PC-3 (cell line): ENCODE measurements around the gene DENND2D. TPM values are rescaled to one million over a fixed set of nuclear protein-coding genes. Genes with fewer than 3 reads are reported as not detected.

Experiments
- ATAC-seq: fragments of 200-7000 bp; cut with Tn5 transposase; 2 replicates; pipeline ENCODE4 v1.9.1; 2020; ENCODE audit warnings: mild to moderate bottlenecking, moderate library complexity
- BruUV-seq: library from RNA; stranded (reverse); fragments of 400-500 nt; replicated peaks from 2 replicates; lab custom pipeline; 2021; lab: Mats Ljungman, UMichigan
- CTCF ChIA-PET: fragments of 300-600 bp; sonication (Branson Sonifier 250); formaldehyde crosslinking; loops from one replicate; lab custom pipeline; 2022; ENCODE audit warnings: antibody characterized with exemption; lab: Charles Lee
- POLR2A ChIA-PET: fragments of 300-600 bp; sonication (Branson Sonifier 250); formaldehyde crosslinking; loops from one replicate; lab custom pipeline; 2022; ENCODE audit warnings: antibody characterized with exemption; ENCODE audit not compliant: unreplicated experiment; lab: Charles Lee
- DNase-seq: peaks from one replicate; pipeline ENCODE4 v3.0.0-alpha.2; 2015
- H2AFZ ChIP-seq: fragments of 300-600 bp; sonication (generic); 2 replicates; pipeline ENCODE4 v1.6.0; 2016; ENCODE audit warnings: antibody characterized with exemption, low read length
- H3F3A ChIP-seq: fragments of 300-600 bp; sonication (generic); one replicate; pipeline ENCODE4 v1.6.0; 2017; ENCODE audit warnings: antibody characterized with exemption, low read length, control low read depth, mild to moderate bottlenecking; ENCODE audit not compliant: unreplicated experiment
- H3K27ac ChIP-seq: fragments of 300-600 bp; sonication (generic); 2 replicates; pipeline ENCODE4 v1.5.1; 2016; ENCODE audit warnings: mild to moderate bottlenecking, low read length
- H3K27me3 ChIP-seq: fragments of 300-600 bp; sonication (generic); 2 replicates; pipeline ENCODE4 v1.6.1; 2016; ENCODE audit warnings: low read length, mixed read lengths
- H3K36me3 ChIP-seq: fragments of 300-600 bp; sonication (generic); 2 replicates; pipeline ENCODE4 v1.6.1; 2016; ENCODE audit warnings: low read depth, mixed run types, low read length, mixed read lengths
- H3K4me1 ChIP-seq: fragments of 300-600 bp; sonication (generic); 2 replicates; pipeline ENCODE4 v1.5.1; 2016; ENCODE audit warnings: low read length; ENCODE audit not compliant: insufficient read depth
- H3K4me2 ChIP-seq: fragments of 300-600 bp; sonication (generic); 2 replicates; pipeline ENCODE4 v1.6.0; 2016; ENCODE audit warnings: low read length
- H3K4me3 ChIP-seq: fragments of 300-600 bp; sonication (generic); 2 replicates; pipeline ENCODE4 v1.5.1; 2016; ENCODE audit warnings: mild to moderate bottlenecking, low read length, mixed read lengths
- H3K79me2 ChIP-seq: fragments of 300-600 bp; sonication (generic); 2 replicates; pipeline ENCODE4 v1.6.1; 2017; ENCODE audit warnings: low read length, mixed read lengths
- H3K9ac ChIP-seq: fragments of 300-600 bp; sonication (generic); 2 replicates; pipeline ENCODE4 v1.6.0; 2016; ENCODE audit warnings: mild to moderate bottlenecking, low read length
- H3K9me2 ChIP-seq: fragments of 300-600 bp; sonication (generic); replicated peaks from 2 replicates; pipeline ENCODE4 v1.6.1; 2016; ENCODE audit warnings: mixed run types, low read length, mixed read lengths
- H3K9me3 ChIP-seq: fragments of 300-600 bp; sonication (generic); 2 replicates; pipeline ENCODE4 v1.6.1; 2016; ENCODE audit warnings: low read length, mixed read lengths
- H4K20me1 ChIP-seq: fragments of 300-600 bp; sonication (generic); 2 replicates; pipeline ENCODE4 v1.6.1; 2016; ENCODE audit warnings: low read length, mixed read lengths
- EZH2 ChIP-seq: fragments of 300-600 bp; sonication (generic); IDR thresholded peaks from one replicate; pipeline ENCODE4 v1.6.1; 2017; ENCODE audit warnings: antibody characterized with exemption, mild to moderate bottlenecking, low read length; ENCODE audit not compliant: unreplicated experiment
- EZH2phosphoT487 ChIP-seq: fragments of 300-600 bp; sonication (generic); IDR thresholded peaks from 2 replicates; pipeline ENCODE4 v1.6.1; 2018; ENCODE audit warnings: mild to moderate bottlenecking, antibody characterized with exemption, low read length, borderline replicate concordance
- intact Hi-C: fragments of 100-400 bp; cut with micrococcal nuclease; formaldehyde crosslinking; loops from 2 replicates; pipeline ENCODE4 v1.9.0; 2023
- total RNA-seq: library from RNA; depleted of rRNA; stranded (reverse); fragments of >200 nt; gene quantifications from 2 replicates; pipeline ENCODE4 v1.2.3, GENCODE V29; 2014
- TF ChIP-seq, protein P1 (sequence below): fragments of 300-600 bp; sonication (generic); conservative IDR thresholded peaks from 2 replicates; pipeline ENCODE4 v1.5.1; 2017; ENCODE audit warnings: antibody characterized with exemption, low read depth, mild to moderate bottlenecking, low read length

The DENND2D gene
- total RNA-seq, 1 experiment from 2014 or later, result 4.0 TPM

DNA sequence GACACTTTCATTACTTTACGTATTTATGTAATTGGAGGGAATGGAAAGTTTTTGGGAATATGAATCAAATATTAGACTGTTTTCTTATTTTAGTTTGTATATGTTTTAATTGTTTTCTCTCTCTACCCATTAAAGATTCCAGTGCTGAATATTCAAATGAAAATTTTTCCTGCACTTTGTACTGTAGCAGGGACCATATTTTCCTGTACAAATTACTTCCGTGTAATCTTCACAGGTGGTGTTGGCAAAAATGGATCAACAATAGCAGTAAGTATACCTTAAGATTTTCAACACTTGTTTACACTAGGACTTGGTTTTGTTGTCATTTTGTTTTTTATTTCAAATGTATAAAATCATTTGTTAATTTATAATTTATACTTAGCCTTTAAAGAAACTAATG is 18.4 kb downstream of the DENND2D start:
- H3K4me3 ChIP-seq, result no peak overlapping the region
- no peak for DNase-seq
- no peaks in the 10 kb centered on the region for H3K79me2 ChIP-seq
- ATAC-seq, result no peak
- no peak overlapping the region for H3K4me2 ChIP-seq
- ChIA-PET CTCF (interaction anchor here (0.5 kb wide), 1 partner anchor 152 kb away, joined by 3 read pairs; no protein-coding TSS in a partner anchor), POLR2A (no interaction called here)
- no peaks in the 10 kb centered on the region for H4K20me1 ChIP-seq
- no peak for TF ChIP-seq EZH2phosphoT487
- TF ChIP-seq, protein P1, sequence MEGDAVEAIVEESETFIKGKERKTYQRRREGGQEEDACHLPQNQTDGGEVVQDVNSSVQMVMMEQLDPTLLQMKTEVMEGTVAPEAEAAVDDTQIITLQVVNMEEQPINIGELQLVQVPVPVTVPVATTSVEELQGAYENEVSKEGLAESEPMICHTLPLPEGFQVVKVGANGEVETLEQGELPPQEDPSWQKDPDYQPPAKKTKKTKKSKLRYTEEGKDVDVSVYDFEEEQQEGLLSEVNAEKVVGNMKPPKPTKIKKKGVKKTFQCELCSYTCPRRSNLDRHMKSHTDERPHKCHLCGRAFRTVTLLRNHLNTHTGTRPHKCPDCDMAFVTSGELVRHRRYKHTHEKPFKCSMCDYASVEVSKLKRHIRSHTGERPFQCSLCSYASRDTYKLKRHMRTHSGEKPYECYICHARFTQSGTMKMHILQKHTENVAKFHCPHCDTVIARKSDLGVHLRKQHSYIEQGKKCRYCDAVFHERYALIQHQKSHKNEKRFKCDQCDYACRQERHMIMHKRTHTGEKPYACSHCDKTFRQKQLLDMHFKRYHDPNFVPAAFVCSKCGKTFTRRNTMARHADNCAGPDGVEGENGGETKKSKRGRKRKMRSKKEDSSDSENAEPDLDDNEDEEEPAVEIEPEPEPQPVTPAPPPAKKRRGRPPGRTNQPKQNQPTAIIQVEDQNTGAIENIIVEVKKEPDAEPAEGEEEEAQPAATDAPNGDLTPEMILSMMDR, result no peak
- TF ChIP-seq EZH2, result no peak
- H3K36me3 ChIP-seq, result peaks cover 20% of the 10 kb centered on the region
- intact Hi-C loops, result no loop called here
- no peak overlapping the region for H2AFZ ChIP-seq
- BruUV-seq, result no TSS peak
- H3K9ac ChIP-seq, result no peak overlapping the region
- H3K4me1 ChIP-seq, result no peaks in the 10 kb centered on the region
- no peaks in the 10 kb centered on the region for H3F3A ChIP-seq
- no peaks in the 10 kb centered on the region for H3K27me3 ChIP-seq
- no peaks in the 10 kb centered on the region for H3K9me2 ChIP-seq
- H3K9me3 ChIP-seq, result no peaks in the 10 kb centered on the region
- H3K27ac ChIP-seq, result no peak overlapping the region

DNA sequence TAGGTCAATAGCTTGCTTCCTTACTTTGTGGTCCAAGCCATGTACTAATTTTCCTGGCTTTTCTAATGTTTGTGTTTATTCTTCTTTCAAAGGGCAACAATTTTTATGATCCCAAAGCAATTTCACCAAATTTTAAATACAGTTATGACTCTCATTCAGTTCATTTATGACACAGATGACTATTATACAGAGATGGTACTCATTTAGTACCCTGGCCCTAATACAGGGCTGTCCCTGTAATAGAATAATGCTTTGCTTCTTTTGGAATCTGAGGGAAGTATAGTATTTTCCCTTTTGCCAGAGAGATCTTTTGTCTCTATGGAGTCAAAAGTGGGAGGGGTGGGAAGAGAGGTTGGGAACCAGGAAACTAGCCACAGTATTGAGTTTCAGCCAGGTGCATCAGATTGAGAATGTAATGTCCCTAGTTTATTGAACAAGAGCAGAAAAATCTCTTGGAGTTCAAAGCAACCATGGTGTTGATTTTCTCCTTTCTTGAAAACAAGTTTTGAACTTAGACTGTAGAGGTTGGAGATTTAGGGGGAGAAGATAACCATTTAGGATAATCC is 20.4 kb downstream of the DENND2D start:
- Histone ChIP-seq H3K9ac (no peak overlapping the region), H3K4me1 (no peaks in the 10 kb centered on the region), H3K4me3 (no peak overlapping the region), H3K9me3 (no peaks in the 10 kb centered on the region), H3K9me2 (no peaks in the 10 kb centered on the region), H3K79me2 (no peaks in the 10 kb centered on the region), H3K27ac (no peak overlapping the region), H3K27me3 (no peaks in the 10 kb centered on the region), H4K20me1 (no peaks in the 10 kb centered on the region), H3F3A (no peaks in the 10 kb centered on the region), H3K36me3 (peaks cover 16% of the 10 kb centered on the region), H2AFZ (no peak overlapping the region), H3K4me2 (no peak overlapping the region)
- TF ChIP-seq EZH2, result no peak
- TF ChIP-seq, protein P1, result no peak
- TF ChIP-seq EZH2phosphoT487, result no peak
- ChIA-PET CTCF (no interaction called here), POLR2A (no interaction called here)
- ATAC-seq (no peak), DNase-seq (no peak)
- BruUV-seq, result no TSS peak
- intact Hi-C loops, result no loop called here

DNA sequence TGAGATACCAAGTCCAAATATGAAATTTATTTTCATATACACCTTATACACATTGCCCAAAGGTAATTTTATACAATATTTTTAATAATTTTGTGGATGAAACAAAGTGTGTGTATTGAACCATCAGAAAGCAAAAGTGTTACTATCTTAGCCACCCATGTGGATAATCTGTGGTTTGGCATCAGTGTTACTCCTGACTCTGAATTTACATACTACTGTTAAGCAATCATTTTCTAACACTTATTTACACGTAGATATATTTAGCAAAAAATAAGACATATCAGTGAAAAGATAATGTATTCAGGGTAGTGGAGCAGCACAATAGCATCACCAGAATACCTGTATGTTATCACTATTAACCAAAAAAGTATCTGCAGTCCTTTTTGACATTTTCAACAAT is 23.8 kb downstream of the DENND2D start:
- Histone ChIP-seq H3K9me3 (no peaks in the 10 kb centered on the region), H3K9me2 (no peaks in the 10 kb centered on the region), H3K4me1 (no peaks in the 10 kb centered on the region), H3K27me3 (no peaks in the 10 kb centered on the region), H4K20me1 (no peaks in the 10 kb centered on the region), H3K9ac (no peak overlapping the region), H3K27ac (no peak overlapping the region), H3K4me2 (no peak overlapping the region), H3K4me3 (no peak overlapping the region), H2AFZ (no peak overlapping the region), H3F3A (no peaks in the 10 kb centered on the region), H3K79me2 (no peaks in the 10 kb centered on the region), H3K36me3 (peaks cover 17% of the 10 kb centered on the region; the same call in 1 of the 2 replicates)
- DNase-seq (no peak), ATAC-seq (no peak)
- no peak for TF ChIP-seq EZH2
- TF ChIP-seq EZH2phosphoT487, result no peak
- TF ChIP-seq, protein P1, result no peak
- ChIA-PET CTCF (no interaction called here), POLR2A (no interaction called here)
- intact Hi-C loops, result no loop called here
- no TSS peak for BruUV-seq
